GM18505 (cell line): ENCODE results near the gene EOLA1.
"Not testable (repeated sequence)": the region's sequence is repeated elsewhere in the genome, so short reads cannot be mapped to it uniquely, and the experiment has no call there.

Source experiments
- ATAC-seq: cut with Tn5 transposase; IDR thresholded peaks from one replicate; pipeline ENCODE4 v1.9.1; 2021; ENCODE audit not compliant: unreplicated experiment
- POLR2A ChIP-seq: IDR thresholded peaks from 4 replicates; pipeline ENCODE4 v1.6.1; 2011; ENCODE audit warnings: borderline replicate concordance; ENCODE audit not compliant: insufficient read depth, insufficient read length; ENCODE audit errors: extremely low read depth

The EOLA1 gene

DNA sequence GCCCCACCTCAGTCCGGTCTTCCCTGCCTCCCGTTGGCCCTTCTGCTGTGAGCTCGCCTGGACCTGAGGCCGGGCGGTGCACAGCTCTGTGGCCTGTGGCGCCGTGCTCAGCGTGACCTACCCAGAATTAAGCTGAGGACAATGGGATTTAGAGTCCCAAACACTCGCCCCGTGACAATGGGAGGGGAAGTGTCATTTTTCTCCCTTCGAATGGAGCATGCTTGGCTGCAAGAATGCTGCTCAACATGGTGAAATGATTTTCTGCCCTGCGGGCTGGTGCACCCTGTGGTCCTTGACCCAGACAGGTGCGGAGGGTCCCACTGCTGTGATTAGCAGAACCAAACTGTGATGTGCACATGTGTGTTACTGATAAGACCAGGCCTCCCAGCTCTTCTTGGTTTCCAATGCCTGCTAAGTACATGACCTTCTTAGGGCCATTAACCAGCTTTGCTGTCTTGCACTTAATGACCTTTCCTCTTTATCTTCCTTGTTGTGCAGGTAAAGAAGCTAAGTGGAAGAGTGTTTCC lies 772 bp downstream of the EOLA1 start:
- TF ChIP-seq POLR2A = no peak
- ATAC-seq = no peak

DNA sequence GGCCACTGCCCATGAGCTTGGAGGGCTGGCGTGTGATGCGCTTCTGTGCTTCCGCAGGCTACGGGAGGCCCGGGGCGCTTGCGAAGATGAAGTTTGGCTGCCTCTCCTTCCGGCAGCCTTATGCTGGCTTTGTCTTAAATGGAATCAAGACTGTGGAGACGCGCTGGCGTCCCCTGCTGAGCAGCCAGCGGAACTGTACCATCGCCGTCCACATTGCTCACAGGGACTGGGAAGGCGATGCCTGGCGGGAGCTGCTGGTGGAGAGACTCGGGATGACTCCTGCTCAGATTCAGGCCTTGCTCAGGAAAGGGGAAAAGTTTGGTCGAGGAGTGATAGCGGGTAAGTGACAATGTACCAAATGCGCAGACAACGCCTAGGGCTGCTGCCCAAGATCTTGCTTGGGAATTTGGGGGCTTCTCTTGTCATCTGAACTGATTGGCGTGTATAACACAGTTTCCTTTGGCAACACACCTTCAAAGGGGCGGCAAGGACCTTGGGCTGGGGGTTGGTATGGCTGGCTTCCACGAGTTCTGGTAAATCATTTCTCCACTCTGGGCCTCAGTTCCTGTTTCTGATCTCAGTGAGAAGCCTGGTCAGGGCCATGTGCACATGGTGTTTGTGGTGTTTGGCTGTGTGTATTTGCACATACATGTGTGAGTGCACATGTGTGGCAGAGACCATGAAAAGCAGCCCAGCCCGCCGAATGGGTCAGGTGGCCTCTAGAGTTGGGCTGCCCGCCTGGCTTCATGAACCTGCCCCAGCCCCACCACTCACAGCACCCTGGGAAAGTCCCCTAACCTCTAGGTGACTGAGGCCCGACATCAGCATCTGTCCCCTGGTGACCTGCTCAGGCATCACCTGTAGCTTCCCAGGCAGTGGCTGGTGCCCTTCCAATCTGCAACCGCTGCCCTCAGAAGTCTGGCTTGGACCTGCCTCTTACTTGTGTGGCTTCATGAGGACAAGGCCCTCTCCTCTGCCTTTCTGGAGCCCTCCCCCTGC lies 5.0 kb downstream of the EOLA1 start:
- ATAC-seq = not testable (repeated sequence)

DNA sequence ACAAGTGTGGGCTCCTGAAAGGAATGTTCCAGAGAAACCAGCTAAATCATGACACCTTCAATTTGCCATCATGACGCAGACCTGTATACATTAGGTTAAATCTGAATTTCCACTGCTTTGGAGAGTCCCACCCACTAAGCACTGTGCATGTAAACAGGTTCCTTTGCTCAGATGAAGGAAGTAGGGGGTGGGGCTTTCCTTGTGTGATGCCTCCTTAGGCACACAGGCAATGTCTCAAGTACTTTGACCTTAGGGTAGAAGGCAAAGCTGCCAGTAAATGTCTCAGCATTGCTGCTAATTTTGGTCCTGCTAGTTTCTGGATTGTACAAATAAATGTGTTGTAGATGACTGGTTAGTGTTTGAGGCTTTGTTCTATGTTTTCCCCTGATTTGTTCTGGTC lies 6.2 kb downstream of the EOLA1 start:
- ATAC-seq = not testable (repeated sequence)

DNA sequence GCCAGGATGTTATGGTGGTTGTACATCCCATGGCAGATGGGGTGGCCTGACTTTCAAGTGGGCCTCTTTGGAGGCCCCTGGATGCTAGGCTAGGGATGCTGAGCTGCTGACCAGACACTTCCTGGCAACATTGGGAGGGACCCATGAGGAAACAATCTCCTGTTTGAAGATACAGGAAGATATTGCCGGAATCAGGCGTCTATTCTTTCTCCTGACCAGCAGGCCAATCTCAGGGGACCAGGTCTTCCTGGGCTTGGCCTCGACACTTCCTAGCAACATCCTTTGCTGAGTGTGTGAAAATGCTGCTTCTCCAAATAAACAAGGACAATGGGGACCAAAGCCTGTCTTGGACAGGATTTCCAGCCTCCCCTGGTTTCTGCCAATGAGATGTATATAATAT lies 7.0 kb downstream of the EOLA1 start:
- not testable (repeated sequence) for ATAC-seq

DNA sequence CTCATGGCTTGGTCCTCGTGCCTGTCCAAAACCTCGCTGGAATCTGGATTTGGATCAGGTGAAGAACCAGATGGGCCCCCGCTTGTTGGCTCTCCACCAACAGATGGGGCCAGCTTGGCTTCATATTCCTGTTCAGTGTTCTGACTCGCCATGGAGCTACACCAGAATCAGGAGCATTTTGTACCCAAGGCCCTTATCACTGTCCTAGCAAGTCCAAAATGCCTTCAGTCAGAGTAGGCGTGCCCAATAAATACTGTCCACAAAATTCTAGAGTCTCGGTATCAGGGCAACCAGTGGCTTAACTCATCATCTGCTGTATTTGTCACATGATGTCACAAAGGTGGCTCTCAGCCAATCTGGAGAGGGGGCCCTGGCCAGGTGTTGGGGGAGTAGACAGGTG lies 8.9 kb downstream of the EOLA1 start, which contains the start of gene HSFX3:
TSS of gene HSFX3 (minus strand) at position 224 of the 400 bp plus-strand sequence. CDS start at position 152, 72 bp downstream.
- ATAC-seq = not testable (repeated sequence)

DNA sequence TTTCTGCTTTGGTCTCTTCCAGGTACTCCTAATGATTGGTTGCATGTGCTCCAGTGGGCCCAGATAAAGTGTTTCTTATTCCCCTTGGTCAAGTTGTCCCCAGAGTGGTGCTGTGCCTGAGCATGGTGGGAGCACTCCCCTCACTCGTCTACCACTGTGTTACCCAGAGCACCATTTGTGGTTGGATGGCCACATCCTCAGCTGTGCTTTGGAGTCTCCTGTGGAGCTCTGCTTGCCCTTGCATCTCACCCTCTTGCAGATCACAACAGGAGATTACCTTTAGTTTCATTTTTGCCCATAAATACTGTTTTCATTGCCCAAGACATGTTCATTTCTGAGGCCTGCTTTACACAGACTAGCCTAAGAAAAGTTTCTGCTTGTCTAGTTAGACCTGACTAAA lies 9.6 kb downstream of the EOLA1 start:
- not testable (repeated sequence) for ATAC-seq

DNA sequence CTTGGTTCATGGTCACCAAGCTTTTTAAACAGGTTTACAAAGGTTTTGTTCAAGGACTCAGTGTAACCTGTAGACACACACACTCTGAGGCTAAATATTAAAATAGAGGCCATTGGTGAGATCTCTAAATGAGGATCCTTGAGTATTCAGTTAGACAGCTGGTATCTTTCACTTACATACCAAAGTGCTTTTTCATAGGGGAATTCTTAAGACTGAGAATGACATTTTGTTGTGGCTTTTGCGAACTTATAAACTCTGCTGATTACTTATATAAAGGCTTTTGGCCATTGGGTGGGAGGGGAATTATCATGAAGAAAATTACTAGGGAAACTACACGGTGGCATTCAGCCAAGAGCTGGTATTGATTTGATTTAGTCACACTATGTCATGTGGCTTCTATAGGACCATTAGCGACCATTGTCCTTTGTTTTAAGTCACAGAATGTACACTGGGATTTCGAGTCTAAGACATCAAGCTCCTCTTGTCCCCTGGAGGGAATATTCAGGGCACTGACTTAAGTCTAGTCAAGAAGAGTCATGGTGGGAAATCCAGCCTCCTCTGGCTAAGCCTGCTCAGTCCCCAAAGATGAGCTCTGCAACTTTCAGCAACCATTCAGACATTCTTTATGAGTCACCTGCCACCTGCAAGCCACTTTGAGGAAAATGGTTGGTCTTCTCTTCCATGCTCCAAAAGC lies 10.6 kb downstream of the EOLA1 start:
- not testable (repeated sequence) for ATAC-seq

DNA sequence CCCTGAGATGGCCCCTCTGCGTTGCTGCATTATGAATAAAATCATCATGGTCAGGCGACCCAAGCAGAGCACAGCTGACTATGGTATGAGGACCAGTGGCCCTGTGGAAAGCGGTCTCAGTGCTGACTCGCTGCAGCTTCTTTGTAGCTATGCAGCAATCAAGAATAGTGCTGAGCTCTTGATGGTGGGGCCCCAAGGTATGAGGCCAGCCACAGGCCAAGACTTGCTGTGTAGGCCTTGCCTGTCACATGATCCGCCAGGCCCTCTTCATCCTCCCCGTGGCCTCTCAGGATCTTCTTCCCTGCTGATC lies 11.1 kb downstream of the EOLA1 start:
- not testable (repeated sequence) for ATAC-seq

DNA sequence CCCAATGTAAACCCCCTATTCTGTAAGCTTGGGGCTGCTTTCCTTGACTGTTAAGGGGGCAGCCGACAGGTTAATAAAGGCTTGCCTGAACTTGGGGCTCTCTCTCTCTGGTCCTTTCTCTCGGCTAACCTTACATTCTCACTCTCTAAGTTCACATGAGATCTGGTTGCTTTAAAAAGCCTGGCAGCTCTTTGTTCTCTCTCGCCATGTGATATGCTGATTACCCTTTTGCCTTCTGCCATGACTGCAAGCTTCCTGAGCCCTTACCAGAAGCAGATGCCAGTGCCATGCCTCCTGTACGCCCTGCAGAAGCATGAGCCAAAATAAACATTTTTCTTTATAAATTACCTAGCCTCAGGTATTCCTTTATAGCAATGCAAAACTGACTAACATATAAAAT lies 14.4 kb downstream of the EOLA1 start:
- not testable (repeated sequence) for ATAC-seq

DNA sequence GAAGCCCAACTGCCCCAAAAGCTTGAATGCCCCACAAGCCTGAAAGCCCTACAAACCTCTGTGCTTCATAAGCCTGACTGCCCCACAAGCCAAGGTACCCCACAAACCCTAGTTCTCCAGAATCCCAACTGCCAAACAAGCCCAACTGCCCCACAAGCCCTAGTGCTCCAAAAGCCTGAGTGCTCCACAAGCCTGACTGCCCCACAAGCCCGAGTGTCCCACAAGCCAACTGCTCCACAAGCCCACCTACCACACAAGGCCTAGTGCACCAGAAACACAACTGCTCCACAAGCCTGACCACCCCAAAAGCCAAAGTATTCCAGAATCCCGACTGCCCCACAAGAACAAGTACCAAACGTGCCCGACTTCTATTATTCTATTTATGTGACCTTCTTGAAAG lies 22.5 kb downstream of the EOLA1 start:
- no peak for TF ChIP-seq POLR2A
- ATAC-seq = no peak

DNA sequence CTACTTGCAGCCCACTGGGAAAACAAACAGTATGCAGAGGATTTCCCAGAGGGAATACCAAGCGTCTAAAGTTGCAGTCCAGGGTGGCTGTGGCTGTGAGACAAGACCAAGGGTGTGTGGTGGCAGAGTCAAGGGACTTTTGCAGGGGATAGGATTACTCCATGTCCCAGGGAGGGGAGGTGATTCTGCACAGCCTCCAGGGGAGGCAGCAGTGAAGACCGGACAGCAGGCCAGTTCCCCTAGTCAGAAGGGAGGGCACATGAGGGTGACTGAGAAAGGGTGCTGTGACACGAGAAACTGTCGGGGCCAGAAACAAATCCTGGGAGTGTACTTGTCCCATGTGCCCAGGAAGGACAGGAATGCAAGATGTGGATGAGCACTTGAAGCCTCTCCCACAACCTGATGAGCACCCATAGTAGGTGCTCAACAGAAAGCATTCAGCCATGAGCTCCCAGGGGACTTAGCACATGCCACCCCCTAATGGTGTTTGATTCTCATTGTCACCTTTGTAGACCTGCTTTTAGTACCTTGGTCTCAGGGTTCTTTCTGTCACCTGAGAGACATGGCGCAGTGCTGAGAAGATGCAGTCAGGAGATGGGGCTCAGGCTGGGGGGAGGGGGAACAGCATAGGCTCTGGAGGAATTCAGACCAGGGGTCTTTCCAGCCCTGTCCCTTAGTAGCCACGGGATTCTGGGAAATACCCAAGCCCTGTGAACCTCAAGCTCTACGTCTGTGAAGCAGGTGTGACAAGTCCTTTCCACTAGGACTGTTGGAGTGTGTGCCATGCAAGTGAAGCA lies 27.0 kb downstream of the EOLA1 start:
- no peak for TF ChIP-seq POLR2A

DNA sequence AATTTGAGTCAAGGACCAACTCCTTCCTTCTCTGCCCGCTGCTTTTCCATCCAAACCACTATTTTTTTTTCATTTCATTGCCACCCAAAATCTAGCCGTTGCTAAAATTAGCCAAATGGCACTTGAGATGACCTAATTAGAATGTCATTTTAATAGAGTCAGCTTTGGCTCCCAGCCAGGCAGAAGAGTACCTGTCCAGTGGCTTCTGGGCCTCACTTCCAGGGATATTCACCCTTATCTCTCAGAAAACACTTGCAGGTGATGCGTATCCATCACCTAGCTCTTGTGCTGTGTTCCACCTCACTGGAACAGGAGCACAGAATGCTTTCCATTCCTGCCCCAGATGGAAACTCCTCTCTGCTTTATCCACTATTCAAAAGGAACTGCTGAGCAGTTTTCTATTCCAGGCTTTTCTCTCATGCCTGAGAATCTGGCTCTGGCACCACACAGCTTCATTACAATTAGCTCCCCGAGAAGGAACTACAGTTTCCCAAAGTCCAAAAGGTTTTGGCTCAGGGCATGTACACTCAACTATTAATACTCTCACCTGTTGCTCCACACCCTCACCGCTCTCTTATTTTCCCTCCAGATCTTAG lies 28.0 kb downstream of the EOLA1 start:
- no peak for TF ChIP-seq POLR2A
- ATAC-seq = no peak

More for the DNA sequence above, 27.0 kb downstream of the EOLA1 start:
- ATAC-seq = no peak

DNA sequence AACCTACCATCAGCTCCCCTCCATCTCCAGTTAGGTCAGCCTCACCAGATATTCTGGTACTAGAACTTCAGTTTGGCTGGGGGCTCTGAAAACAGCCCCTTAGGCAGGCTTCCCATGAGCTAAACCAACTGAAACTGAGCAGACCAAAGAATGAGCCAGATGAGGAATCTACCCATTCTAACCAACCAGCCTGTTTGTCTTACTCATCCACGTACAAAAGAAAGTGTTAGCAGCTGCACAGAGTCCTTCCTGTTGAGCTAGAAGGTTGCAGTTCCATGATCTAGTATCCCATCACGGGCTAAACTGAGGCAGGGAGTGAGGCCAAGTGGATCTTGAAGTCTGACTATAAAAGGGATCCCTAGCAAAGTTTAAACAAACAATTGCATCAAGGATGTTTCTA lies 29.0 kb downstream of the EOLA1 start:
- no peak for ATAC-seq
- no peak for TF ChIP-seq POLR2A

DNA sequence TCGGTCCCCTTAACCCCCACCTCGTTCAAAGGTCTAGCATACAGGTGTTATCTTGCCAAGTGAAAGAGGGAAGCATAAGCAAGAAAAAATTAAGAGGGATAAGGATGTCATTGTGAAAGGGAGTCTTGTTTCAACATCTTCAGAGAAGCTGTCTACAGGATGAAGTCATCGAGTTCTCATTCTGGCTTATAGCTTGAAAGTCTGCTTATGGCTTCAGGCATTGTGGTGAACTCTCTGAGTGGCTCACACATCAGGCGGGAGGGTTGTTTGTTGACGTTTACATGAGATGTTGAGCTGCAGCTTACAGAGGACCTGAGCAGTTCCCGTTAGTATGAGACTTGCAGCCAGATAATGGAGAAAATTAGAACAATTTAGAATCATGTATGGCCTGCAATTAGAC lies 29.9 kb downstream of the EOLA1 start:
- TF ChIP-seq POLR2A = no peak
- no peak for ATAC-seq
